ENCODE results near the gene C2CD4C. TPM values are rescaled to one million over a fixed set of nuclear protein-coding genes. Genes with fewer than 3 reads are reported as not detected.
"Not testable (repeated sequence)": the region's sequence is repeated elsewhere in the genome, so short reads cannot be mapped to it uniquely, and the experiment has no call there.

The C2CD4C gene
- total RNA-seq, 4 donors from 2014 or later, result 0.19 to 9.6 (median 1.8) TPM

DNA sequence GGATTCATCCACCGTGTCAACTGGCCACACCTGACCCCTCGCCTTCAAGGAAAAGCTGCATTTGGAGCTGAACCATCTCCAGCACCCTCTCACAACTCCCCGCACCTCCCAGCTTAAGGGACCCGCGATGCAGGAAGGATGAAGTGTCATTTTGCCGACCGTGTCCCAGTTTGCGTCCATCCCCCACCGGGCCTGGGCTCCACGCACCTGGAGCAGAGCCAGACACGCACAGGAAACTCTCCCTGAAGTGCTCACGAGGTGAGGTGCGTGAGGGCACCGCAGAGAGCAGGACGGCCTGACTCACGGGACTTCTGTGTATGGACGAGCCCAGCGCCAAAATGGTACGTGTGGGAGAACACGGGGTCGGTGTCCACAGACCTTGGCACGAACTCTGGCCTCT lies 44.7 kb upstream of the C2CD4C start:
- TF ChIP-seq CTCF (IDR thresholded peaks at IDR 0.05), result no peak
- DNase-seq (ENCODE audit: low spot score) (no peak), ATAC-seq (ENCODE audit: low FRiP score) (no peak)

- ATAC-seq (ENCODE audit: low FRiP score), result no peak
- no peak for DNase-seq (ENCODE audit: low spot score)
- TF ChIP-seq CTCF (IDR thresholded peaks at IDR 0.05), result no peak
Measured at GRCh38 chr19:452829-453228, 43.9 kb upstream of the C2CD4C start.

DNA sequence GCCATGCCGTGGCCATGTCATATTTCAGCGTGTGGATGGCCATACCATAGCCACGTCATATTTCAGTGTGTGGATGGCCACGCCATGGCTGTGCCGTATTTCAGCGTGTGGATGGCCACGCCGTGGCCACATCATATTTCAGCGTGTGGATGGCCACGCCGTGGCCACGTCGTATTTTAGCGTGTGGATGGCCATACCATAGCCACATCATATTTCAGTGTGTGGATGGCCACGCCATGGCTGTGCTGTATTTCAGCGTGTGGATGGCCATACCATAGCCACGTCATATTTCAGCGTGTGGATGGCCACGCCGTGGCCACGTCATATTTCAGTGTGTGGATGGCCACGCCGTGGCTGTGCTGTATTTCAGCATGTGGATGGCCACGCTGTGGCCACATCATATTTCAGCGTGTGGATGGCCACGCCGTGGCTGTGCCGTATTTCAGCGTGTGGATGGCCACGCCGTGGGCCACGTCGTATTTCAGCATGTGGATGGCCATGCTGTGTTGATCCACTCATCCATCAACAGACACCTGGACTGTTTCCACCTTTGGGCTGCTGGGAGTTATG lies 42.0 kb upstream of the C2CD4C start:
- not testable (repeated sequence) for ATAC-seq (ENCODE audit: low FRiP score); DNase-seq (ENCODE audit: low spot score)

DNA sequence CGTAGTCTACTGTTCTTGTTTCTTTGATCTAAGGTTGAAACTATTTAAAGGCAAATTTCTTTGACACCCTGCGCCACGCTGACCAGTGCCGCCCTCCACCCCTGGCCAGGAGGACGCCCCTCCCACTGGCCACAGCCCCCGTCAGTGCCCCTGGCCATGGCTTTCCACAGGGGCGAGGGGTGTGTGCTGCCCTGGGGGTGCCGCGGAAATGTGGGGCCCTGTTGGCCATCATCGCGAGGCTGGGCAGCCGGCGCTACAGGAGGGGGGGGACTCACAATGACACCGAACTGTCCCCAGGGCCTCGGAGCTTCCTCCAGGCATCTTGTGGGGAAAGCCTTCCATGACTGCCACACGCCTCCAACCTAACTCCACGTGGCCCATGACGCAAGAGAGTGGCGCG lies 41.0 kb upstream of the C2CD4C start:
- TF ChIP-seq CTCF (IDR thresholded peaks at IDR 0.05), result no peak
- ATAC-seq (ENCODE audit: low FRiP score), result no peak
- DNase-seq (ENCODE audit: low spot score), result no peak

DNA sequence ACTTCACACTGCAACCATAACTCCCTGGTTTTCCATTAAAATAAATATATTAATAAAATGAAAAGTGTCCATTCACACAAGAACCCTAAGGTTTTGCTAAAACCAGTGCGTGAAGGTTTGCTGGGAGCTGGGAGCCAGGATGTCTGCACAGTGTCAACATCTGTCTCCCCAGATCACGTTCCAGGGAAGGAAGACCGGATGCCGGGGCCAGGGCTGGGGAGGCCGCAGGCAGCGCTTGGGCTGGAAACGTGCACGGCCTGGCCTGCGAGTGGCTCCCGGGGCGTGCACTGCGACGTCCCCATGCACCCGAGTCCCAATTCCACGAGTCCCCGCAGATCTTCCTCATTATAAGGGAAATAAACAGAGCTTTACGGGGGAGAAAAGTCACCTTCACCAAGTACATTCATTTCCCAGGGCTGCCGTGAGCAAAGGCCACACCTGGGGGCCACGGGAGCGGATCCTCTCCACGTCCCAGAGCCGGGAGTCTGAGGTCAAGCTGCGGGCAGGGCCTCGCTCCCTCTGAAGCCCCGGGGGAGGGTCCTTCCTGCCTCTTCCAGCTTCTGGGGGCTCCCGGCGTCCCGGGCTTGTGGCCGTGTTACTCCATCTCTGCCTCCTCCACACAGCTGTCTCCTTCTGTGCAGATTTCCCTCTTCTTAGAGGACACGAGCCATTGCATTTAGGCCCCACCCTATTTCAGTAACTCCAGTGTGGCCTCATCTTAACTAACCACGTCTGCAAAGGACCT lies 39.0 kb upstream of the C2CD4C start:
- no peak for DNase-seq (ENCODE audit: low spot score)
- TF ChIP-seq CTCF (IDR thresholded peaks at IDR 0.05), result no peak
- no peak for ATAC-seq (ENCODE audit: low FRiP score)

DNA sequence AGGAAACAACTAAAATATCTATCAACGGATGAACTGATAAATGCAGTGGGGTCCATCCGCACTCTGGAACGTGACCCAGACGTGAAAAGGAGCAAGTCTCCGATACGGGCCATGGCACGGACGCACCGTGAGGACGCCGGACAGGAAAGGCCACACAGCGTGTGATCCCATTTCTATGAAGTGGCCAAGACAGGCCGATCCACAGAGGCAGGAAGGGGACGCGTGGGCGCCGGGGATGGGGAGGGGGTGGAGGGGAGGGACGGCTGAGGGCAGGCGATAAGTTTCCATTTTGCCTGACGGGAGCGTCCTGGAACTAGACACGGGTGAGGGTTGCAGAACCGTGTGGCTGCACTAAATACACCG lies 38.1 kb upstream of the C2CD4C start:
- ATAC-seq (ENCODE audit: low FRiP score), result peak; percentile 26
- DNase-seq (ENCODE audit: low spot score), result no peak
- TF ChIP-seq CTCF (IDR thresholded peaks at IDR 0.05), result no peak

- ATAC-seq (ENCODE audit: low FRiP score) (no peak), DNase-seq (ENCODE audit: low spot score) (no peak)
- TF ChIP-seq CTCF (IDR thresholded peaks at IDR 0.05), result no peak
Measured at GRCh38 chr19:444677-445210, 35.8 kb upstream of the C2CD4C start.
